Measurements from ENCODE around the gene ZNF710. TPM values are rescaled to one million over a fixed set of nuclear protein-coding genes. Genes with fewer than 3 reads are reported as not detected.

ZNF710 gene
- total RNA-seq, 1 donor from 2014 or later = 26.9 TPM

DNA sequence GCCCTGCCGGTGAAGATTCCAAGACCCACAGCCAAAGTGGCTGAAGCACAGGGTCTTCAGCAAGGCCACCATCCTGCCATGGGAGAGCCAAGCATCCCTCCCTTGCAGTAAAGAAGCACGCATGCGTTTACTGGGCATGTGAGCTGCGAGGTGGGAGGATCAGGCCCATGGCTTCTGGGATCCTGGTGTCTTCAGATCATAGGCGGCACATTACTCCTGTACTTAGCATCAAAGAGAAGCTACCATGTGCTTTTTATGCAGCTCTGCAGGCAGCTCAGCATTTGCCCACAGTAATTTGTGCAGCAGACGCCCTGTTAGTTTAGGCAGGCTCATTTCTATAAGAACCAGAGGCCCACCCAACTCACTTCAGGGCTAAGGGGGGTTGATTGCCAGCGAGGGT is 55.4 kb downstream of the ZNF710 start:
- Mint-ChIP-seq H3K9me3 (ENCODE audit: unreplicated experiment) (no peaks in the 10 kb centered on the region), H3K27ac (ENCODE audit: unreplicated experiment) (no peak overlapping the region), H3K4me1 (ENCODE audit: low read depth, unreplicated experiment) (peaks cover 4% of the 10 kb centered on the region), H3K4me3 (ENCODE audit: unreplicated experiment) (no peak overlapping the region), H3K27me3 (ENCODE audit: low read depth, unreplicated experiment) (no peaks in the 10 kb centered on the region), H3K36me3 (ENCODE audit: low read depth, unreplicated experiment) (peaks cover 3% of the 10 kb centered on the region)
- no peak overlapping the region for H3K9ac ChIP-seq (ENCODE audit: low read length)
- no peak for DNase-seq (ENCODE audit: low read depth)
- TF ChIP-seq EZH2 (IDR thresholded peaks at IDR 0.05; ENCODE audit: insufficient read depth, low read length) = no peak
- TF ChIP-seq, protein P1, sequence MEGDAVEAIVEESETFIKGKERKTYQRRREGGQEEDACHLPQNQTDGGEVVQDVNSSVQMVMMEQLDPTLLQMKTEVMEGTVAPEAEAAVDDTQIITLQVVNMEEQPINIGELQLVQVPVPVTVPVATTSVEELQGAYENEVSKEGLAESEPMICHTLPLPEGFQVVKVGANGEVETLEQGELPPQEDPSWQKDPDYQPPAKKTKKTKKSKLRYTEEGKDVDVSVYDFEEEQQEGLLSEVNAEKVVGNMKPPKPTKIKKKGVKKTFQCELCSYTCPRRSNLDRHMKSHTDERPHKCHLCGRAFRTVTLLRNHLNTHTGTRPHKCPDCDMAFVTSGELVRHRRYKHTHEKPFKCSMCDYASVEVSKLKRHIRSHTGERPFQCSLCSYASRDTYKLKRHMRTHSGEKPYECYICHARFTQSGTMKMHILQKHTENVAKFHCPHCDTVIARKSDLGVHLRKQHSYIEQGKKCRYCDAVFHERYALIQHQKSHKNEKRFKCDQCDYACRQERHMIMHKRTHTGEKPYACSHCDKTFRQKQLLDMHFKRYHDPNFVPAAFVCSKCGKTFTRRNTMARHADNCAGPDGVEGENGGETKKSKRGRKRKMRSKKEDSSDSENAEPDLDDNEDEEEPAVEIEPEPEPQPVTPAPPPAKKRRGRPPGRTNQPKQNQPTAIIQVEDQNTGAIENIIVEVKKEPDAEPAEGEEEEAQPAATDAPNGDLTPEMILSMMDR (IDR thresholded peaks at IDR 0.05; ENCODE audit: insufficient read depth, low read depth, low read length) = no peak
- no peaks in the 10 kb centered on the region for H3K9me3 ChIP-seq (ENCODE audit: insufficient read depth, low read depth, low read length)
- no peak for FAIRE-seq
- H3K27ac ChIP-seq (ENCODE audit: low read depth, low read length) = no peak overlapping the region
- no peak overlapping the region for H2AFZ ChIP-seq (ENCODE audit: low read depth, low read length)
- H3K4me2 ChIP-seq (ENCODE audit: low read length) = no peak overlapping the region
- H3K4me1 ChIP-seq (ENCODE audit: insufficient read depth, low read length) = no peaks in the 10 kb centered on the region
- H3K36me3 ChIP-seq (ENCODE audit: insufficient read depth, low read length) = no peaks in the 10 kb centered on the region
- peaks cover 44% of the 10 kb centered on the region for H4K20me1 ChIP-seq (ENCODE audit: insufficient read depth, low read length)
- H3K4me3 ChIP-seq (ENCODE audit: insufficient read depth, low read depth, low read length) = no peak overlapping the region
- no peaks in the 10 kb centered on the region for H3K27me3 ChIP-seq (ENCODE audit: insufficient read depth, low read length)
- peaks cover 6% of the 10 kb centered on the region for H3K79me2 ChIP-seq (ENCODE audit: insufficient read depth, low read length)

DNA sequence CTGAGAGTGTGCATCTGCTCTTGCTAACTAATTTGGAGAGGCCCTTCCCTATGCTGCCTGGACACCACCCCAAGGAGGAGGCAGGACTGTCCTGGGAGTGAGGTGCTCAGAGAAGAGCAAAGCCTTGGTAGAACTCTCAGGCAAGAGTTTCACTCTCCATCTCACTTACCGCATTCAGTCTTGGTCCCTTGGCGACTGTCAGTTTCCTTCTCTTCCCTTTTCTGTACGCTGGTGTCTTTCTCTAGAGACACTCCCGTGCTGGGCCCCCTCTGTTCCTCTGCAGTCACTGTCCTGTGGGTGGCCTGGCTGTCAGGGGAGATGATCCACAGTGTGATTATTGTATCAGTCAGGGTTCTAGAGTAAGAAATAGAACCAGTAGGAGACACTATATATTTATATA is 57.2 kb downstream of the ZNF710 start:
- Histone ChIP-seq H3K27me3 (ENCODE audit: insufficient read depth, low read length) (no peaks in the 10 kb centered on the region), H3K4me3 (ENCODE audit: insufficient read depth, low read depth, low read length) (no peak overlapping the region), H3K79me2 (ENCODE audit: insufficient read depth, low read length) (peaks cover 6% of the 10 kb centered on the region), H3K4me1 (ENCODE audit: insufficient read depth, low read length) (no peaks in the 10 kb centered on the region), H3K27ac (ENCODE audit: low read depth, low read length) (no peak overlapping the region), H2AFZ (ENCODE audit: low read depth, low read length) (no peak overlapping the region), H3K36me3 (ENCODE audit: insufficient read depth, low read length) (no peaks in the 10 kb centered on the region), H3K9ac (ENCODE audit: low read length) (no peak overlapping the region), H4K20me1 (ENCODE audit: insufficient read depth, low read length) (peaks cover 42% of the 10 kb centered on the region), H3K4me2 (ENCODE audit: low read length) (no peak overlapping the region), H3K9me3 (ENCODE audit: insufficient read depth, low read depth, low read length) (no peaks in the 10 kb centered on the region)
- FAIRE-seq = no peak
- no peak for DNase-seq (ENCODE audit: low read depth)
- Mint-ChIP-seq H3K4me1 (ENCODE audit: low read depth, unreplicated experiment) (peaks cover 9% of the 10 kb centered on the region), H3K27me3 (ENCODE audit: low read depth, unreplicated experiment) (no peaks in the 10 kb centered on the region), H3K4me3 (ENCODE audit: unreplicated experiment) (no peak overlapping the region), H3K36me3 (ENCODE audit: low read depth, unreplicated experiment) (peaks cover 7% of the 10 kb centered on the region), H3K9me3 (ENCODE audit: unreplicated experiment) (no peaks in the 10 kb centered on the region), H3K27ac (ENCODE audit: unreplicated experiment) (no peak overlapping the region)
- TF ChIP-seq EZH2 (IDR thresholded peaks at IDR 0.05; ENCODE audit: insufficient read depth, low read length) = no peak
- TF ChIP-seq, protein P1 (IDR thresholded peaks at IDR 0.05; ENCODE audit: insufficient read depth, low read depth, low read length) = no peak

DNA sequence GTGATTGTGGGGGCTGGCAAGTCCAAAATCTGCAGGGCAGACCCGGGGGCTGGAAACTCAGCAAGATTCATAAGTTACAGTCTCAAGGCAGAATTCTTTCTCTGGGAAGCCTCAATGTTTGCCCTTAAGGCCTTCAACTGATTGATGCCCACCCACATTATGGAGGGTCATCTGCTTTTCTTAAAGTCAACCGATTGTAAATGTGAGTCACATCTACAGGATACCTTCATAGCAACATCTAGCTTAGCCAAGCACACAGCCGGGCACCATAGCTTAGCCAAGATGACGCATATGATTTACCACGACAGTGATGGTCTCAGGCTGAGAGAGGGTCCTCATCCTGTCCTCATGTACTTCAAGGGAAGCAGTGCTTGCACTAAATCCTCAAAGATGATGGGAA is 57.7 kb downstream of the ZNF710 start:
- TF ChIP-seq, protein P1 (IDR thresholded peaks at IDR 0.05; ENCODE audit: insufficient read depth, low read depth, low read length) = no peak
- no peak for TF ChIP-seq EZH2 (IDR thresholded peaks at IDR 0.05; ENCODE audit: insufficient read depth, low read length)
- H3K27ac Mint-ChIP-seq (ENCODE audit: unreplicated experiment) = no peak overlapping the region
- H3K9me3 ChIP-seq (ENCODE audit: insufficient read depth, low read depth, low read length) = no peaks in the 10 kb centered on the region
- no peak overlapping the region for H3K4me3 Mint-ChIP-seq (ENCODE audit: unreplicated experiment)
- no peaks in the 10 kb centered on the region for H3K27me3 ChIP-seq (ENCODE audit: insufficient read depth, low read length)
- no peak overlapping the region for H3K4me3 ChIP-seq (ENCODE audit: insufficient read depth, low read depth, low read length)
- no peak overlapping the region for H3K27ac ChIP-seq (ENCODE audit: low read depth, low read length)
- peaks cover 7% of the 10 kb centered on the region for H3K36me3 Mint-ChIP-seq (ENCODE audit: low read depth, unreplicated experiment)
- no peak overlapping the region for H3K4me2 ChIP-seq (ENCODE audit: low read length)
- DNase-seq (ENCODE audit: low read depth) (no peak), FAIRE-seq (no peak)
- no peaks in the 10 kb centered on the region for H3K36me3 ChIP-seq (ENCODE audit: insufficient read depth, low read length)
- peaks cover 38% of the 10 kb centered on the region for H4K20me1 ChIP-seq (ENCODE audit: insufficient read depth, low read length)
- peaks cover 12% of the 10 kb centered on the region for H3K4me1 Mint-ChIP-seq (ENCODE audit: low read depth, unreplicated experiment)
- no peak overlapping the region for H2AFZ ChIP-seq (ENCODE audit: low read depth, low read length)
- no peaks in the 10 kb centered on the region for H3K4me1 ChIP-seq (ENCODE audit: insufficient read depth, low read length)
- H3K9me3 Mint-ChIP-seq (ENCODE audit: unreplicated experiment) = no peaks in the 10 kb centered on the region
- H3K9ac ChIP-seq (ENCODE audit: low read length) = no peak overlapping the region
- peaks cover 6% of the 10 kb centered on the region for H3K79me2 ChIP-seq (ENCODE audit: insufficient read depth, low read length)
- H3K27me3 Mint-ChIP-seq (ENCODE audit: low read depth, unreplicated experiment) = no peaks in the 10 kb centered on the region
